Mononuclear cell (primary cell): ENCODE results near the gene SLC16A10. TPM values are rescaled to one million over a fixed set of nuclear protein-coding genes. Genes with fewer than 3 reads are reported as not detected.
"Not testable (repeated sequence)": the region's sequence is repeated elsewhere in the genome, so short reads cannot be mapped to it uniquely, and the experiment has no call there.

Source experiments
- H3K27me3 ChIP-seq: 2 replicates; pipeline ENCODE4 v1.6.0; 2011; ENCODE audit warnings: low read length, control low read depth; ENCODE audit not compliant: insufficient read depth
- H3K4me1 ChIP-seq: 2 replicates; pipeline ENCODE4 v1.5.1; 2011; ENCODE audit warnings: mild to moderate bottlenecking, low read length, control low read depth; ENCODE audit not compliant: insufficient read depth
- H3K4me3 ChIP-seq: 2 replicates; pipeline ENCODE4 v1.5.1; 2011; ENCODE audit warnings: mild to moderate bottlenecking, low read length, moderate library complexity
- H3K9me3 ChIP-seq: 2 replicates; pipeline ENCODE4 v1.5.1; 2011; ENCODE audit warnings: low read depth, mild to moderate bottlenecking, control low read depth, low read length
- total RNA-seq: library from RNA; depleted of rRNA; stranded (reverse); fragments of >200 nt; gene quantifications from one replicate; pipeline ENCODE4 v1.2.3, GENCODE V29; 2012

SLC16A10 gene, protein sequence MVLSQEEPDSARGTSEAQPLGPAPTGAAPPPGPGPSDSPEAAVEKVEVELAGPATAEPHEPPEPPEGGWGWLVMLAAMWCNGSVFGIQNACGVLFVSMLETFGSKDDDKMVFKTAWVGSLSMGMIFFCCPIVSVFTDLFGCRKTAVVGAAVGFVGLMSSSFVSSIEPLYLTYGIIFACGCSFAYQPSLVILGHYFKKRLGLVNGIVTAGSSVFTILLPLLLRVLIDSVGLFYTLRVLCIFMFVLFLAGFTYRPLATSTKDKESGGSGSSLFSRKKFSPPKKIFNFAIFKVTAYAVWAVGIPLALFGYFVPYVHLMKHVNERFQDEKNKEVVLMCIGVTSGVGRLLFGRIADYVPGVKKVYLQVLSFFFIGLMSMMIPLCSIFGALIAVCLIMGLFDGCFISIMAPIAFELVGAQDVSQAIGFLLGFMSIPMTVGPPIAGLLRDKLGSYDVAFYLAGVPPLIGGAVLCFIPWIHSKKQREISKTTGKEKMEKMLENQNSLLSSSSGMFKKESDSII
- 11.2 TPM for total RNA-seq

DNA sequence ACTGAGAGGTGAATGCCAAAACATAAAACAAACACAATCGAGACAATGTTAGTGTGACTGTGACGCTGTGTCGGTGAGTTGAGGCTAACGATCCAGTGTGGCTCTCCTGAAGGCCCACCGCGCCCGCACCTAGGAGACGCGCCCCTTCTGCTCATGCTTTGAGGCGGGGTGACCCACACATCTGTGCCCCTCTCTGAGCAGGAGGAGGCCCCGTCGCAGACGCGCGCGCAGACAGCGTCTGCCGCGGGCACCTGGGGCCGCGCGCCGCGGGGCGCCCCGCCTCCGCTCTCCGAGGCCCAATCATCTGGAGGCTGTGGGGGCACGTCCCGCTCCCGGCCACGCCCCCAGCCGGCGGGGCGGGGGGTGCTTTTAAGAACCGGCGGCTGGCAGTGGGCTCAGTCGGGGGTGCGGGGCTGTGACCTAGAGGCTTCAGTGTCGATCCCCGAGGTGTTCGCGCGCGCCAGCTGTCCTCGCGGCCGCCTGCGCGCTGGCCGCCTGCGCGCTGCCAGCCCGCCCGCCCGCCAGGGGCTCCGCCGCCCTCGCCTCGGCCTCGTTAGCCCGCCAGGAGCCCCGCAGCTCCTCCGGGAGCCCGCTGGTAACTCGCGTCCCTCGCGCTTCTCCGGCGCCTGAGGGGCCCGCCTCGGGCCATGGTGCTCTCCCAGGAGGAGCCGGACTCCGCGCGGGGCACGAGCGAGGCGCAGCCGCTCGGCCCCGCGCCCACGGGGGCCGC, at the start of gene SLC16A10:
SLC16A10 (plus strand) TSS at position 398 of the 730 bp plus-strand sequence; CDS start at position 648, 250 bp downstream.
- peak within 1 kb of the TSS; percentile 52 for H3K4me3 ChIP-seq
- peaks cover 16% of the 10 kb centered on the region for H3K4me1 ChIP-seq
- H3K27me3 ChIP-seq: peaks cover 33% of the 10 kb centered on the region
- H3K9me3 ChIP-seq: no peaks in the 10 kb centered on the region

GRCh38 chr6:111038534-111039252, 48.6 kb upstream of the SLC16A10 start:
- no peaks in the 10 kb centered on the region for H3K27me3 ChIP-seq
- H3K9me3 ChIP-seq: no peaks in the 10 kb centered on the region
- H3K4me1 ChIP-seq: no peaks in the 10 kb centered on the region
- H3K4me3 ChIP-seq: no peak overlapping the region

DNA sequence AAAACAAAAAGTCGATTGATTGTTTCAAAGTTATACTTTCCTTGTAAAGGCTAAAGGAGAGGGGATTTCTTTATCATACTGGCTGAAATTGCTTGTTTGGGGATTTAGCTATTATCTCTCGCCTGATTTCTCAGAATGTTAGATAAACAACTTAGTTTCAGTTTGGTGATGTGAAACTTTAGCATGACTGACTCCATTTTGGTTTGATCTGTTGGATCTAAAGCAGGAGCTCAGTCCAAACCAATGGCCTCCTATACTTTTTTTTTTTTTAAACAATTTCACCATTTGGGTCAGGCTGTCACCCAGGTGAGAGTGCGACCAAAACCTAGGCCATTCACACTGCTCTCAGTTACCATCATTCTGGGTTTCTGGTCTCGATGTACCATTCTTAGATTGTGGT, 45.4 kb upstream of the SLC16A10 start:
- Histone ChIP-seq H3K9me3 (no peaks in the 10 kb centered on the region), H3K4me1 (no peaks in the 10 kb centered on the region)

DNA sequence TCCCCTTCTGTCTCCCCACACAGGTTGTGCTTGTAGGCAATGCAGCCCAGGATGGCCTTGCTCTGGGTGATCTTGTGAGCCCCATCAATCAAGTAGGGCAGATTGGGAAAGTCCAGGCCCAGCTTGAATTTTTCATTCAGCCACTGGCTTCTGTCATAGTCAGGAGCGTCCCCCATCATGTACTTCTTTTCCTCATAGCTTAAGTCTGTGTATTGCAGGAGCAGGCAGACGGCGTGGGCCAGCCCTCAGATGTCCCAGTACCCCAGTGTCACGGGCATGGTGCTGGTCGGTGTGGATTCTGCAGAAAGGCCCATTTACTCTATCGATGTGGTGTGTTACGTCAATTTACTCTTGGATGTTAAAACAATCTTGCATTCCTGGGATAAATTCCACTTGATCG, 40.1 kb upstream of the SLC16A10 start:
- no peaks in the 10 kb centered on the region for H3K27me3 ChIP-seq
- H3K4me1 ChIP-seq: no peaks in the 10 kb centered on the region
- H3K4me3 ChIP-seq: no peak overlapping the region
- H3K9me3 ChIP-seq: no peaks in the 10 kb centered on the region

More for the DNA sequence above, 45.4 kb upstream of the SLC16A10 start:
- Histone ChIP-seq H3K27me3 (no peaks in the 10 kb centered on the region), H3K4me3 (no peak overlapping the region)

GRCh38 chr6:111050261-111051023, 36.9 kb upstream of the SLC16A10 start:
- Histone ChIP-seq H3K4me1 (no peaks in the 10 kb centered on the region), H3K4me3 (no peak overlapping the region), H3K27me3 (no peaks in the 10 kb centered on the region), H3K9me3 (no peaks in the 10 kb centered on the region)

- no peak overlapping the region for H3K4me3 ChIP-seq
- H3K4me1 ChIP-seq: no peaks in the 10 kb centered on the region
Observed at GRCh38 chr6:111052171-111052570, 35.1 kb upstream of the SLC16A10 start.

GRCh38 chr6:111057074-111057752, 30.1 kb upstream of the SLC16A10 start:
- no peaks in the 10 kb centered on the region for H3K27me3 ChIP-seq
- H3K4me3 ChIP-seq: no peak overlapping the region
- no peaks in the 10 kb centered on the region for H3K9me3 ChIP-seq
- H3K4me1 ChIP-seq: no peaks in the 10 kb centered on the region

More at GRCh38 chr6:111052171-111052570, 35.1 kb upstream of the SLC16A10 start:
- Histone ChIP-seq H3K27me3 (no peaks in the 10 kb centered on the region), H3K9me3 (no peaks in the 10 kb centered on the region)

DNA sequence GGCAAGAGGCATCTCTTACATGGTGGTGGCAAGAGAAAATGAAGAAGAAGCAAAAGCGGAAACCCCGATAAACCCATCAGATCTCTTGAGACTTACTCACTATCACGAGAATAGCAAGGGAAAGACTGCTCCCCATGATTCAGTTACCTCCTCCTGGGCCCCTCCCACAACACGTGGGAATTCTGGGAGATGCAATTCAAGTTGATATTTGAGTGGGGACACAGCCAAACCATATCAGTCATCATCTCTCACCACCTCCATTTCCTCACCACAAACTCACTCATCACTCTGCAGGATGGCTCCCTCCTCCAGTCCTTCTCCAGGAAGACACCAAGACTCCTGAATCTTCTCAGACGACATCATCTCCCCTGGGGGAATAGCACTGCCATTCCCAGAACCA, 25.8 kb upstream of the SLC16A10 start:
- Histone ChIP-seq H3K27me3 (no peaks in the 10 kb centered on the region), H3K4me3 (no peak overlapping the region), H3K9me3 (no peaks in the 10 kb centered on the region), H3K4me1 (no peaks in the 10 kb centered on the region)

DNA sequence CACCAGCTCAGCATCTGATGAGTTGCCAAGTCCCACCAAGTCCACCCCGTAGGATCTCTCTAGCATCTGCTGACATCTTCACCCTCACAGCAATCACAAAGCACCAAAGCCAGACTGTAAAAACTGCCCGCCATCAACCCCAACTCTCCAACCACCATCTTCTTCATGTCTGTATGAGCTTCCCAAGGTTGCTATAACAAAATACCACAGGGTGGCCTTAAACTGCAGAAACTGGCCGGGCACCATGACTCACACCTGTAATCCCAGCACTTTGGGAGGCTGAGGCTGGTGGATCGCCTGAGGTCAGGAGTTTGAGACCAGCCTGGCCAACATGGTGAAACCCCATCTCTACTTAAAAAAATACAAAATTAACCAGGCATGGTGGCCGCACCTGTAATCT, 25.3 kb upstream of the SLC16A10 start:
- H3K4me3 ChIP-seq, H3K27me3 ChIP-seq, H3K9me3 ChIP-seq, H3K4me1 ChIP-seq: not testable (repeated sequence)

GRCh38 chr6:111062860-111063259, 24.4 kb upstream of the SLC16A10 start:
- not testable (repeated sequence) for H3K4me3 ChIP-seq, H3K9me3 ChIP-seq, H3K27me3 ChIP-seq, H3K4me1 ChIP-seq

DNA sequence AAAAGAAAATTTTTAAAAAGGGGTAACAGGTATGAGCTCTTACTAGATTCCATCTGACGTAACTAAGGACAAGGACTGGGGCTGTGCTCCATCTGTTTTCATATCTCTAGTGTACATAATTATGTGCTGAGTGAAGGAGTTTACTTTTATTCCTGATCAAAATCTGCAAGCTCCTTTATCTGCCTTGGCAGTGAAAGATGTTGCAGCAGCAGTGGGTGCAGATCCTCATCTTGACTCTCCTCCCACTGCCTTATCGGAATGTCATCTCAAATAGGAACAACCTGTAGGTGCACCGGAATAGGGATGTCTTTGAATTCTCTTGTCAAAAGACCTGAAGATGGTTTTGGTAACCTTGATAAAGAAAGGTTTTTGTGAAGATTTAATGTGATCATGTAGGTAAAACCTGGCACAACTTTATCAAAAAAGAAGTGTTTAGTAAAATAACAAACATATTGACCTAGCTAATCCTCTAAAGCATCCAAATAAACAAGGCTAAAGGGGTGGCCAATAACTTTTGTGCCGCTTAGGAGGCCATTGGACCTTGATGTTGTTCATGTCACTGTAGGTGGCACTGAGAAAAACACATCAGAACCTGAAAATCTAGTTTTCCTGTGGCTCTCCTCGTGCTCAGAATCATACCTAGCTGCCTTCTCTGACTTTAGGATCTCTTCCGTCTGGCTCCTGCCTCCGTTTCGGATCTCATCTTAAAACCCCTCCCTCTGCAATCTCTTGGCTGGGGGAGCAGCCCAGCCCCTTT, 19.0 kb upstream of the SLC16A10 start:
- Histone ChIP-seq H3K4me1 (no peaks in the 10 kb centered on the region), H3K9me3 (no peaks in the 10 kb centered on the region), H3K4me3 (no peak overlapping the region), H3K27me3 (peaks cover 2% of the 10 kb centered on the region)

DNA sequence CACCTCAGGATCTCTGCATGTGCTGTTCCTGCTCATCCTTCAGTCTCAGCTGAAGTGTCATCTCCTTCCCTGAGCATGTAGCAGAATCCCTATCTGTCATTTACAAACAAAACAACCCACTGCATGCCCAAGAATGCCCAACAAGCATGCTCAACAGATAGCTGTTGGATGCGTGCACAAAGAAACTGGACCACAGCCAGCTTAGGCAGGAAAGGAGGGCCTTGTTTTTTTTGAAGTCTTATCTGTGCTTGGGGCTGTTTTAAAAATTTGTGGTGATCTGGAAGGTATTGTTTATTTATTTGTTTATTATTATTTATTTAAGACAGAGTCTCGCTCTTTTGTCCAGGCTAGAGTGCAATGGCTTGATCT, 18.5 kb upstream of the SLC16A10 start:
- Histone ChIP-seq H3K9me3 (no peaks in the 10 kb centered on the region), H3K4me3 (no peak overlapping the region), H3K27me3 (peaks cover 2% of the 10 kb centered on the region), H3K4me1 (no peaks in the 10 kb centered on the region)

DNA sequence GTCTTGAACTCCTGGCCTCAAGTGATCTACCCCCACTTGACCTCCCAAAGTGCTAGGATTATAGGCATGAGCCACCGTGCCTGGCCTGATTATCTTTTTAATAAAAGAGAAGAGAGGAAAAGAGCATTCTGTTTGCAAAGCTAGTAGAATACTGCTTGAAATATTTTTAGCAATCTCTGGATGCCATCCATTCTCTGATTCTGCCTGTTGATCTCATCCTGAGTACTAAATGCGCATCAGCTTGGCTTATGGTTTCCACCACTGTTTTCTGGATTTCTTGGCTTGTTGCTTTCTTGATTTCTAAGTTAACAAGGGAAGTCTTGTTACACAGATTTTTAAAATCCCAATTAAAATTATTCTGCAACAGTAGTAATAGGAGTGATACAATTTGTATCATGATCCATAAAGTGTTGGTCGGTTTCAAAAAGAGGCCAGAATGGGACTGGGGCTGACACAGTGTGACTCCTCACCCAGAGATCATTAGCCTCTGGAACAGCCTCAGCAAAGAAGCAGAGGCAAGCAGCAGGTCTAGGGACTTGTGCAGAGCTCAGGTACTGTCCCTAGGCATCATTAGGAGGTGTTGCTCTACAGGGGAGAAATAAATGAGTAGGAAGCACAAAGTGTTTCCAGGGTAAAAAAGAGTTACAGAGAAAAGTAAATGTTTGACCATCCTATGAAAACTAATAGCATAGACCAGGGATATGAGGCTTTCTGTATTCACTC, 17.8 kb upstream of the SLC16A10 start:
- H3K4me1 ChIP-seq: no peaks in the 10 kb centered on the region
- H3K9me3 ChIP-seq: no peaks in the 10 kb centered on the region
- no peak overlapping the region for H3K4me3 ChIP-seq
- peaks cover 2% of the 10 kb centered on the region for H3K27me3 ChIP-seq
